Prostate gland (tissue), 2 donors: ENCODE data around the gene CCNI. TPM values are rescaled to one million over a fixed set of nuclear protein-coding genes. Genes with fewer than 3 reads are reported as not detected.

Experiments
- DNase-seq: peaks from one replicate; pipeline ENCODE4 v3.0.0-alpha.2; 2019; ENCODE audit warnings: low spot score
- H3K27ac ChIP-seq, 2 donors: fragments of 200-600 bp; sonication (generic); 2 replicates each; pipeline ENCODE4 v1.5.1; 2017 to 2019
- H3K27me3 ChIP-seq: fragments of 200-600 bp; sonication (generic); replicated peaks from 2 replicates; pipeline ENCODE4 v1.5.1; 2019; ENCODE audit not compliant: insufficient read depth
- H3K36me3 ChIP-seq, 2 donors: fragments of 200-600 bp; sonication (generic); 1 replicate in 1 of 2; 2 replicates in 1 of 2; pipeline versions ENCODE4 v1.5.1 to v1.8.1; 2017 to 2019
- H3K4me1 ChIP-seq: fragments of 200-600 bp; sonication (generic); replicated peaks from 2 replicates; pipeline ENCODE4 v1.5.1; 2019
- H3K4me3 ChIP-seq, 2 donors: fragments of 200-600 bp; sonication (generic); 2 replicates each; pipeline ENCODE4 v1.5.1; 2017 to 2019
- H3K9me3 ChIP-seq: fragments of 200-600 bp; sonication (generic); 2 replicates; pipeline ENCODE4 v1.5.1; 2017
- CTCF ChIP-seq, 4 experiments: fragments of 200-600 bp in 2 of 4; fragments of 450-650 bp in 2 of 4; sonication (generic) in 2 of 4; IDR thresholded peaks; 1 replicate in 3 of 4; 2 replicates in 1 of 4; pipeline ENCODE4 v1.5.1; 2016 to 2019; ENCODE audit warnings: antibody characterized with exemption in 4 of 4, mild to moderate bottlenecking in 2 of 4, moderate library complexity in 2 of 4
- POLR2A ChIP-seq: fragments of 450-650 bp; IDR thresholded peaks from one replicate; pipeline ENCODE4 v1.6.1; 2016; ENCODE audit warnings: antibody characterized with exemption, mild to moderate bottlenecking
- POLR2AphosphoS5 ChIP-seq: sonication (generic); formaldehyde crosslinking; IDR thresholded peaks from one replicate; pipeline ENCODE4 v1.6.1; 2017; ENCODE audit warnings: antibody characterized with exemption
- whole genome bisulfite sequencing: methylation state at CpG from one replicate; pipeline ENCODE4 v1.1.5; 2018; 5-methylcytosine and 5-hydroxymethylcytosine counted together
- intact Hi-C: fragments of 100-400 bp; cut with DNase I; formaldehyde crosslinking; loops from one replicate; pipeline ENCODE4 v1.14.2; 2022
- total RNA-seq, 2 donors: library from RNA; depleted of rRNA; stranded (reverse); fragments of >200 nt; gene quantifications; one replicate each; pipeline ENCODE4 v1.1.0, GENCODE V29; 2016

Gene CCNI
- total RNA-seq, 2 donors from 2014 or later, result 274 to 367 TPM

- Histone ChIP-seq H3K4me3 (no peak overlapping the region), H3K9me3 (no peaks in the 10 kb centered on the region), H3K36me3 (no peaks in the 10 kb centered on the region), H3K27me3 (no peaks in the 10 kb centered on the region), H3K4me1 (no peaks in the 10 kb centered on the region), H3K27ac (peak overlapping the region; percentile 38 to 63)
- intact Hi-C loops, result no loop called here
- WGBS, result 11% methylated on average over 8 of the region's 8 CpGs
- TF ChIP-seq CTCF (IDR thresholded peaks at IDR 0.05), result no peak
- peak; percentile 64 for TF ChIP-seq POLR2AphosphoS5
- no peak for TF ChIP-seq POLR2A
- peak; percentile 72 for DNase-seq
Observed at GRCh38 chr4:77104791-77105540, 29.2 kb upstream of the CCNI start.

- WGBS, result 86% methylated on average over 1 of the region's 1 CpG
- no peak overlapping the region for H3K4me3 ChIP-seq
- H3K9me3 ChIP-seq, result no peaks in the 10 kb centered on the region
- no peaks in the 10 kb centered on the region for H3K27me3 ChIP-seq
- intact Hi-C loops, result no loop called here
- H3K4me1 ChIP-seq, result no peaks in the 10 kb centered on the region
- peak overlapping the region; percentile 38 to 63 for H3K27ac ChIP-seq
- DNase-seq, result no peak
- TF ChIP-seq POLR2A (no peak), CTCF (IDR thresholded peaks at IDR 0.05) (no peak), POLR2AphosphoS5 (no peak)
- H3K36me3 ChIP-seq, result no peaks in the 10 kb centered on the region
Observed at GRCh38 chr4:77104388-77104787, 28.6 kb upstream of the CCNI start.

DNA sequence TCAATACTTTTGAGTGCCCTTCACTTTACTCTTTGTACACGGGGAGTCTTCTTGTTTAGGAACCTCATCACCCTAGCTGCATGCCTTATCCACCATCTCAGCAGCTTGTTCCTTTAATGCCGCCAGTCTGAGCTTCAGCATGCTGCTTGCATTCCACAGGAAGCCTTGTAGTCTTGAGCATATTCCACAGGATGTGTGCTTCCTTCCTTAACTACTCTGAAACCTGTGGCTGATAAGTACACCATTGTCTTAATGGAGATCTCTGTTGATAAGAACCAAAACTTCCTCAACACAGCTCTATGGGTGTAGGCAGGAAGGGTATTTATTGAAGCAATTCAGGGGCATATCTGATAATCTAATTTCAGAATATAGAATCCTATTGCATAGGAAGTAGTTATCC, 24.4 kb upstream of the CCNI start:
- no peaks in the 10 kb centered on the region for H3K27me3 ChIP-seq
- WGBS, result 33% methylated on average over 2 of the region's 2 CpGs
- H3K9me3 ChIP-seq, result no peaks in the 10 kb centered on the region
- peak; percentile 8 for TF ChIP-seq POLR2AphosphoS5
- TF ChIP-seq CTCF (IDR thresholded peaks at IDR 0.05), result no peak
- TF ChIP-seq POLR2A, result no peak
- no peak overlapping the region for H3K4me3 ChIP-seq
- H3K27ac ChIP-seq, result no peak overlapping the region
- intact Hi-C loops, result no loop called here
- no peaks in the 10 kb centered on the region for H3K4me1 ChIP-seq
- DNase-seq, result no peak
- H3K36me3 ChIP-seq, result no peaks in the 10 kb centered on the region

GRCh38 chr4:77097611-77098010, 21.8 kb upstream of the CCNI start:
- no peaks in the 10 kb centered on the region for H3K27me3 ChIP-seq
- no peak overlapping the region for H3K4me3 ChIP-seq
- H3K27ac ChIP-seq, result no peak overlapping the region
- intact Hi-C loops, result no loop called here
- TF ChIP-seq POLR2A (no peak), CTCF (IDR thresholded peaks at IDR 0.05) (no peak), POLR2AphosphoS5 (no peak)
- H3K9me3 ChIP-seq, result no peaks in the 10 kb centered on the region
- no peak for DNase-seq
- H3K36me3 ChIP-seq, result no peaks in the 10 kb centered on the region
- H3K4me1 ChIP-seq, result no peaks in the 10 kb centered on the region
